GM12891 (cell line): ENCODE measurements around the gene TEX29.

Experiments used
- PAX5 ChIP-seq: IDR thresholded peaks from 2 replicates; pipeline ENCODE4 v1.6.1; 2011; ENCODE audit warnings: low read length, moderate library complexity, mild to moderate bottlenecking; ENCODE audit not compliant: insufficient read depth, severe bottlenecking
- POLR2A ChIP-seq: IDR thresholded peaks from 2 replicates; pipeline ENCODE4 v1.6.1; 2011; ENCODE audit warnings: low read depth, low read length, control low read depth
- POLR2AphosphoS5 ChIP-seq: IDR thresholded peaks from 2 replicates; pipeline ENCODE4 v1.6.1; 2011; ENCODE audit warnings: low read depth, low read length, control low read depth
- POU2F2 ChIP-seq: IDR thresholded peaks from 2 replicates; pipeline ENCODE4 v1.6.1; 2011; ENCODE audit warnings: low read depth, mild to moderate bottlenecking, control low read depth, low read length, moderate library complexity
- SPI1 ChIP-seq: IDR thresholded peaks from 2 replicates; pipeline ENCODE4 v1.6.1; 2011; ENCODE audit warnings: low read depth, low read length, control low read depth
- TAF1 ChIP-seq: IDR thresholded peaks from 2 replicates; pipeline ENCODE4 v1.6.1; 2011; ENCODE audit warnings: low read depth, low read length, control low read depth

GRCh38 chr13:111289251-111289650, 31.2 kb upstream of the TEX29 start:
- TF ChIP-seq TAF1, result no peak
- TF ChIP-seq POLR2AphosphoS5, result no peak
- TF ChIP-seq POLR2A, result no peak
- TF ChIP-seq SPI1, result no peak
- no peak for TF ChIP-seq PAX5
- no peak for TF ChIP-seq POU2F2
